Measurements from ENCODE around the gene XPR1. TPM values are rescaled to one million over a fixed set of nuclear protein-coding genes. Genes with fewer than 3 reads are reported as not detected.

The XPR1 gene
- total and polyA plus RNA-seq, 8 donors, result 3.4 to 25.3 (median 13.7) TPM

DNA sequence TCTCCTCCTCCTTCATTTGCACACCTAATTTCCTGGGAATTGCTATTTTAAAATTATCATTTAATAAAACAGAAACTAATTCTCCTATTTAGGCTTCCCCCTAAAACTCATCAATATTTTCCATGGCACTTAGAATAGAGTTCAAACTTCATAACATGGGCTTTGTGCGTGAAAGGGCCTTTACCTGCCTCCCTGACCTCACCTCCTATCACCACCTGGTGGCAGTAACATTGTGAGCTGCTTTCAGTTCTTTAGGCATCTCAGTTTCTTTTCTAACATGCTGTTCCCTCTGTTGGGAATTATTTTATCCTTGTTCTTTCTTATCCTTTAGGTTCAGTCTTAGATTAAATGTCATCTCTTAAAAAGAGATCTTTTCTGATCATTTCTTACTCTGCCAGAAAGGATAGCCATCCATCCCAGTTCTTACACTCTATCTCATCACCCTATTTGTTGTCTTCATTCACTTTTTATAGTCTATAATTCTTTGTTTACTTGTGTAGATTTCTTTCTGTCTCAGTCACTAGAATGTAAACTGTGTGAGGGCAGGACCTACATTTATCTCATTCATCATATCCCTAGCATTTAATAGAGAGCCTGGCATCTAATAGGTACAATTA lies 147.1 kb downstream of the XPR1 start:
- 48 to 62% methylated on average over 1 of the region's 1 CpG for WGBS, 2 donors
- H3K36me3 ChIP-seq, result no peaks in the 10 kb centered on the region
- ATAC-seq (peak; percentile 56 to 81 (median 73)), DNase-seq (peak in 1 of 6 donors; percentile 13), FAIRE-seq (no peak)
- TF ChIP-seq, protein P1, sequence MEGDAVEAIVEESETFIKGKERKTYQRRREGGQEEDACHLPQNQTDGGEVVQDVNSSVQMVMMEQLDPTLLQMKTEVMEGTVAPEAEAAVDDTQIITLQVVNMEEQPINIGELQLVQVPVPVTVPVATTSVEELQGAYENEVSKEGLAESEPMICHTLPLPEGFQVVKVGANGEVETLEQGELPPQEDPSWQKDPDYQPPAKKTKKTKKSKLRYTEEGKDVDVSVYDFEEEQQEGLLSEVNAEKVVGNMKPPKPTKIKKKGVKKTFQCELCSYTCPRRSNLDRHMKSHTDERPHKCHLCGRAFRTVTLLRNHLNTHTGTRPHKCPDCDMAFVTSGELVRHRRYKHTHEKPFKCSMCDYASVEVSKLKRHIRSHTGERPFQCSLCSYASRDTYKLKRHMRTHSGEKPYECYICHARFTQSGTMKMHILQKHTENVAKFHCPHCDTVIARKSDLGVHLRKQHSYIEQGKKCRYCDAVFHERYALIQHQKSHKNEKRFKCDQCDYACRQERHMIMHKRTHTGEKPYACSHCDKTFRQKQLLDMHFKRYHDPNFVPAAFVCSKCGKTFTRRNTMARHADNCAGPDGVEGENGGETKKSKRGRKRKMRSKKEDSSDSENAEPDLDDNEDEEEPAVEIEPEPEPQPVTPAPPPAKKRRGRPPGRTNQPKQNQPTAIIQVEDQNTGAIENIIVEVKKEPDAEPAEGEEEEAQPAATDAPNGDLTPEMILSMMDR (IDR thresholded peaks at IDR 0.05), result peak in 3 of 4 donors; percentile 14 to 38 (median 19)
- H3K27me3 ChIP-seq, result no peaks in the 10 kb centered on the region
- intact Hi-C loops (cut with DNase I), result no loop called here
- H3K4me3 ChIP-seq, result no peak overlapping the region
- no peak overlapping the region for H3K27ac ChIP-seq
- peaks cover 4 to 16% (median 12%) of the 10 kb centered on the region in 3 donors for H3K4me1 ChIP-seq
- no peaks in the 10 kb centered on the region for H3K9me3 ChIP-seq

DNA sequence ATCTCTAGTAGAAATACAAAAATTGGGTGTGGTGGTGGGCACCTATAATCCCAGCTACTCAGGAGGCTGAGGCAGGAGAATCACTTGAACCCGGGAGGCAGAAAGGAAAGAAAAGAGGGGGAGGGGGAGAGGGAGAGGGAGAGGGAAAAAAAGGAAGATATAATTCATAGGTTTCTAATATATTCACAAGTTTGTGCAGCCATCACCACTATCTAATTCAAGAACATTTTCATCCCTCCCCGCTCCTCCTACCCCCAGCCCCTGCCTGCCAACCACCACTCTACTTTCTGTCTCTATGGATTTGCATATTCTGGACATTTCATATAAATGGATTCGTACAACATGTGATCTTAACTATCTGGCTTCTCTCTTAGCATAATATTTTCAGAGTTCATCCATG lies 147.8 kb downstream of the XPR1 start:
- Histone ChIP-seq H3K4me3 (no peak overlapping the region), H3K27ac (no peak overlapping the region), H3K9me3 (no peaks in the 10 kb centered on the region), H3K27me3 (no peaks in the 10 kb centered on the region), H3K36me3 (no peaks in the 10 kb centered on the region), H3K4me1 (peaks cover 4 to 16% (median 12%) of the 10 kb centered on the region in 3 donors)
- intact Hi-C loops (cut with DNase I), result no loop called here
- 94 to 100% methylated on average over 3 of the region's 3 CpGs for WGBS, 2 donors
- no peak for FAIRE-seq
- TF ChIP-seq, protein P1 (IDR thresholded peaks at IDR 0.05), result no peak
- DNase-seq, result no peak
- ATAC-seq, result no peak

DNA sequence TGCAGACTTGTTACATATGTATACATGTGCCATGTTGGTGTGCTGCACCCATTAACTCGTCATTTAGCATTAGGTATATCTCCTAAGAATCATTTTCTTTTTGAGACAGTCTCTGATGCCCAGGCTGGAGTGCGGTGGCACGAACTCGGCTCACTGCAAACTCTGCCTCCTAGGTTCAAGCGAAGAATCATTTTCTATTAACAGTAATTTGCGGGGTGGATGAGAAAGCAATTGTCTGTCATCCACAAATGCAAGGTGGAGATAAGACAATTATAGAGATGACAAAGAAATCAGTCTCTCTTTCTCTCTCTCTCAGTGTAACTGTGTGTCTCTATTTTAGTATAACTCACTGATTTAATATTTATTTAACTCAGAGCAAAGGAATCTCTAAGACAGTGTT lies 149.9 kb downstream of the XPR1 start:
- H3K4me3 ChIP-seq, result no peak overlapping the region
- FAIRE-seq, result no peak
- H3K36me3 ChIP-seq, result no peaks in the 10 kb centered on the region
- H3K9me3 ChIP-seq, result no peaks in the 10 kb centered on the region
- no peak overlapping the region for H3K27ac ChIP-seq
- H3K4me1 ChIP-seq, result peaks cover 9 to 28% (median 24%) of the 10 kb centered on the region in 3 donors
- WGBS, 2 donors, result 95 to 98% methylated on average over 6 of the region's 6 CpGs
- no peak for ATAC-seq
- no peaks in the 10 kb centered on the region for H3K27me3 ChIP-seq
- TF ChIP-seq, protein P1 (IDR thresholded peaks at IDR 0.05), result no peak
- no peak for DNase-seq
- intact Hi-C loops (cut with DNase I), result no loop called here

DNA sequence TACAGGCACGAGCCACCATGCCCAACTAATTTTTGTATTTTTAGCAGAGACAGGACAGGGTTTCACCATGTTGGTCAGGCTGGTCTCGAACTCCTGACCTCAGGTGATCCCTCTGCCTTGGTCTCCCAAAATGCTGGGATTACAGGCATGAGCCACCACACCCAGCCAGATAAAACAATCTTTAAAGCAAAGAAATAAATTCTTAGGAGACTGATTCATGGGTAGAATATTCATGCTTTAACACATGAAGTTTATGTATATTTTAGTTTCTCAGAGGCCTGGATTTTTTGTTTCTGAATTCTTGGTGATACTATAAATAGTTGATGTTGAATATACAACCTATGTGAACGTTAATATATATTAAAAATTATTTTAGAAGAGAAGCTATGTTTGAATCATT lies 153.5 kb downstream of the XPR1 start:
- Histone ChIP-seq H3K4me3 (no peak overlapping the region), H3K36me3 (no peaks in the 10 kb centered on the region), H3K9me3 (no peaks in the 10 kb centered on the region), H3K27ac (no peak overlapping the region), H3K4me1 (peaks cover 21 to 37% (median 34%) of the 10 kb centered on the region in 3 donors), H3K27me3 (no peaks in the 10 kb centered on the region)
- ATAC-seq (no peak), FAIRE-seq (no peak), DNase-seq (no peak)
- TF ChIP-seq, protein P1 (IDR thresholded peaks at IDR 0.05), result no peak
- WGBS, 2 donors, result 75 to 83% methylated on average over 3 of the region's 3 CpGs
- intact Hi-C loops (cut with DNase I), result no loop called here

DNA sequence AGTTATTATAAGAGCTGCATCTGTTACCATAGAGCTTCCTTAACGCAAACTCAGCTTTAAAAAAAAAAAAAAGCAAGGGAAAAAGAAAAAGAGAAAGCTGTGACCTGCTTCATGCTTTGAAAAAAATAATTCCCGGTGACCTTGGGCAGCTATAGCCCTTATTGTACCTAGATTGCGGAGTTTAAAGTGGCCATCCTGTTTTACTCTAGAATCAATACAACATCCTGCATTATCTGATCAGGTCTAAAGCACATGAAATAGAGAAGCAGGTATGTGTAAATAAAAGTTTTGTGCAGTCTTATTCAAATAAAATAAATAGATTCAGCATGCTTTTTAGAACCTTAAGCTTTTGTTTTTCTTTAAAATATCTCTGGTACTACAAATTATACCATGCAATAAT lies 154.1 kb downstream of the XPR1 start:
- Histone ChIP-seq H3K27ac (peak overlapping the region in 1 of 4 donors; percentile 57), H3K9me3 (no peaks in the 10 kb centered on the region), H3K4me3 (no peak overlapping the region), H3K36me3 (no peaks in the 10 kb centered on the region), H3K27me3 (no peaks in the 10 kb centered on the region), H3K4me1 (peaks cover 21 to 37% (median 34%) of the 10 kb centered on the region in 3 donors)
- intact Hi-C loops (cut with DNase I), result no loop called here
- ATAC-seq (peak in 3 of 4 donors; percentile 39 to 61 (median 44)), DNase-seq (no peak), FAIRE-seq (no peak)
- TF ChIP-seq, protein P1 (IDR thresholded peaks at IDR 0.05), result no peak
- 27 to 29% methylated on average over 3 of the region's 3 CpGs for WGBS, 2 donors

Measured in pancreas (tissue), 10 donors.